HepG2 (cell line): ENCODE measurements around the gene CCDC158. TPM values are rescaled to one million over a fixed set of nuclear protein-coding genes. Genes with fewer than 3 reads are reported as not detected.

Experiments
- ATAC-seq: fragments of 200-7000 bp; cut with Tn5 transposase; 3 replicates; pipeline ENCODE4 v1.9.1; 2020; ENCODE audit warnings: mild to moderate bottlenecking, moderate library complexity
- BruUV-seq: library from RNA; stranded (reverse); fragments of 400-500 nt; replicated peaks from 2 replicates; lab custom pipeline; 2021; lab: Mats Ljungman, UMichigan
- CTCF ChIA-PET: fragments of 300-600 bp; formaldehyde crosslinking; extraction: SDS; loops from one replicate; lab custom pipeline; 2021; ENCODE audit warnings: low total read pairs, inconsistent platforms, low intra/inter-chr PET ratio; lab: Yijun Ruan, JAX
- POLR2A ChIA-PET: fragments of 350-600 bp; sonication (Branson Sonifier 250); formaldehyde crosslinking; loops from one replicate; lab custom pipeline; 2020; ENCODE audit warnings: antibody characterized with exemption, inconsistent platforms; lab: Yijun Ruan, JAX
- DNase-seq: peaks from one replicate; pipeline ENCODE4 v3.0.0-alpha.2; 2015; ENCODE audit warnings: low spot score
- FAIRE-seq: peaks from 3 replicates; lab custom pipeline; 2011; peaks lifted over from hg19 to GRCh38; lab: Jason Lieb, UNC
- H2AFZ ChIP-seq: one replicate; pipeline ENCODE4 v1.6.1; 2011; ENCODE audit warnings: low read length, inconsistent platforms
- H3K27ac ChIP-seq: fragments of 300-600 bp; 3 replicates; pipeline ENCODE4 v1.8.0; 2011; ENCODE audit warnings: mixed run types, mild to moderate bottlenecking, mixed read lengths, low read length, inconsistent platforms; ENCODE audit not compliant: insufficient read depth; ENCODE audit errors: extremely low read length
- H3K27me3 ChIP-seq, 2 experiments: fragments of 200-600 bp in 1 of 2; 2 replicates in 1 of 2; 3 replicates in 1 of 2; pipeline versions ENCODE4 v1.6.0 to v1.8.0; 2011; ENCODE audit warnings: low read length in 2 of 2, mild to moderate bottlenecking in 2 of 2, moderate library complexity in 2 of 2, inconsistent platforms in 1 of 2; ENCODE audit not compliant: insufficient read depth in 2 of 2, control insufficient read depth in 1 of 2
- H3K36me3 ChIP-seq, 2 experiments: fragments of 200-600 bp in 1 of 2; replicated peaks in 1 of 2; 2 replicates in 1 of 2; 3 replicates in 1 of 2; pipeline versions ENCODE4 v1.5.1 to v1.8.0; 2011; ENCODE audit warnings: low read length in 2 of 2, inconsistent platforms in 1 of 2; ENCODE audit not compliant: insufficient read depth in 2 of 2, control insufficient read depth in 1 of 2
- H3K4me1 ChIP-seq: 2 replicates; pipeline ENCODE4 v1.5.1; 2012; ENCODE audit warnings: low read length, inconsistent platforms; ENCODE audit not compliant: insufficient read depth
- H3K4me2 ChIP-seq: 2 replicates; pipeline ENCODE4 v1.6.0; 2011; ENCODE audit warnings: low read depth, low read length, inconsistent platforms
- H3K4me3 ChIP-seq, 3 experiments: fragments of 200-600 bp in 1 of 3; sonication (generic), shearing (Covaris generic) in 1 of 3; replicated peaks in 1 of 3; 2 replicates each; pipeline ENCODE4 v1.5.1; 2011 to 2016; ENCODE audit warnings: low read length in 3 of 3, inconsistent platforms in 2 of 3, low read depth in 2 of 3, mild to moderate bottlenecking in 2 of 3, control low read depth in 1 of 3, mixed read lengths in 1 of 3; ENCODE audit not compliant: insufficient read depth in 1 of 3
- H3K79me2 ChIP-seq: one replicate; pipeline ENCODE4 v1.6.1; 2011; ENCODE audit warnings: low read length, inconsistent platforms; ENCODE audit not compliant: insufficient read depth
- H3K9ac ChIP-seq: 2 replicates; pipeline ENCODE4 v1.6.0; 2011; ENCODE audit warnings: mild to moderate bottlenecking, low read depth, low read length, inconsistent platforms; ENCODE audit not compliant: insufficient read depth
- H3K9me3 ChIP-seq: 2 replicates; pipeline ENCODE4 v1.5.1; 2012; ENCODE audit warnings: mild to moderate bottlenecking, low read length
- H4K20me1 ChIP-seq: 2 replicates; pipeline ENCODE4 v1.6.0; 2011; ENCODE audit warnings: inconsistent platforms, mild to moderate bottlenecking, low read length, moderate library complexity; ENCODE audit not compliant: insufficient read depth
- BCL6 ChIP-seq: IDR thresholded peaks from 2 replicates; pipeline ENCODE4 v1.6.1; 2016; ENCODE audit warnings: missing genetic modification reagents, missing compliant biosample characterization
- HMGXB4 ChIP-seq, 2 experiments: sonication (generic) in 1 of 2; formaldehyde crosslinking in 1 of 2; IDR thresholded peaks; 2 replicates each; pipeline versions ENCODE4 v1.4.0 to v1.6.1; 2018 to 2020; ENCODE audit warnings: missing genetic modification reagents in 2 of 2, borderline replicate concordance in 1 of 2, low read depth in 1 of 2, mild to moderate bottlenecking in 1 of 2, missing biosample characterization in 1 of 2
- JUN ChIP-seq: sonication (generic); formaldehyde crosslinking; IDR thresholded peaks from 2 replicates; pipeline ENCODE4 v1.4.0; 2020; ENCODE audit warnings: mild to moderate bottlenecking, missing genetic modification reagents
- NKX3-1 ChIP-seq: sonication (generic); formaldehyde crosslinking; IDR thresholded peaks from 2 replicates; pipeline ENCODE4 v1.5.0; 2020; ENCODE audit warnings: missing genetic modification reagents
- SRY ChIP-seq: sonication (generic); formaldehyde crosslinking; IDR thresholded peaks from 2 replicates; pipeline ENCODE4 v1.8.0; 2022; ENCODE audit warnings: mild to moderate bottlenecking, missing genetic modification reagents
- ZBTB37 ChIP-seq: sonication (generic); formaldehyde crosslinking; IDR thresholded peaks from 2 replicates; pipeline ENCODE4 v1.4.0; 2020; ENCODE audit warnings: mild to moderate bottlenecking, missing genetic modification reagents
- ZNF552 ChIP-seq: sonication (generic); formaldehyde crosslinking; IDR thresholded peaks from 2 replicates; pipeline ENCODE4 v1.9.0; 2022; ENCODE audit warnings: missing genetic modification reagents, mild to moderate bottlenecking, borderline replicate concordance
- ZNF773 ChIP-seq: sonication (generic); formaldehyde crosslinking; IDR thresholded peaks from 2 replicates; pipeline ENCODE4 v1.4.0; 2020; ENCODE audit warnings: missing genetic modification reagents, borderline replicate concordance
- WGBS: methylation state at CpG from one replicate; pipeline ENCODE4 v1.1.6; 2017; ENCODE audit warnings: low lambda C conversion rate; 5-methylcytosine and 5-hydroxymethylcytosine counted together
- in situ Hi-C: cut with HindIII; loops from 2 replicates; pipeline ENCODE4 v1.10.0; 2017; ENCODE audit warnings: low pct_unique_long_range_greater_than_20kb; ENCODE audit not compliant: extremely low pct_ligation_motif_present
- intact Hi-C: fragments of 100-400 bp; cut with micrococcal nuclease; formaldehyde crosslinking; loops from one replicate; pipeline ENCODE4 v1.10.0; 2022; ENCODE audit not compliant: unreplicated experiment
- polyA plus RNA-seq, 8 experiments: library from polyadenylated mRNA; depleted of rRNA in 3 of 8; stranded (reverse) in 7 of 8; unstranded in 1 of 8; fragments of >200 nt; fragmentation: Illumina TruSeq in 4 of 8; extraction: Trizol in 4 of 8; gene quantifications; 2 replicates each; pipeline versions ENCODE4 v1.2.1 to v1.2.3, GENCODE V29; 2011 to 2016; ENCODE audit warnings: low read depth in 4 of 8, missing spikeins in 1 of 8, mixed read lengths in 1 of 8; ENCODE audit not compliant: insufficient read depth in 1 of 8
- total RNA-seq, 5 experiments: library from RNA; depleted of rRNA; stranded (reverse); fragments of >200 nt; fragmentation: Illumina TruSeq; extraction: Trizol; gene quantifications; 2 replicates each; pipeline ENCODE4 v1.2.3, GENCODE V29; 2016; ENCODE audit warnings: low read depth in 1 of 5

CCDC158 gene
- total and polyA plus RNA-seq, 2 of the 13 experiments (the other 11 are each of a cell fraction or from before 2014, with no cell fraction given): not detected

- Histone ChIP-seq H3K36me3 (no peaks in the 10 kb centered on the region), H3K9me3 (no peaks in the 10 kb centered on the region), H3K4me1 (no peaks in the 10 kb centered on the region), H3K79me2 (no peaks in the 10 kb centered on the region), H2AFZ (no peak overlapping the region), H3K27ac (no peak overlapping the region), H3K27me3 (0 out of 5 replicates have a peak, but pooled peaks cover 0 to 4% of the 10 kb centered on the region in 2 experiments), H3K9ac (no peak overlapping the region), H3K4me3 (no peak overlapping the region), H4K20me1 (no peaks in the 10 kb centered on the region), H3K4me2 (no peak overlapping the region)
- DNase-seq (no peak), FAIRE-seq (no peak), ATAC-seq (no peak)
- TF ChIP-seq JUN (CRISPR knock-in tag) (no peak), ZNF552 (no peak), NKX3-1 (CRISPR knock-in tag) (no peak), HMGXB4 (CRISPR knock-in tag; IDR thresholded peaks at IDR 0.05; ENCODE audit: borderline replicate concordance in 1 of 2, low read depth in 1 of 2) (no peak), ZBTB37 (CRISPR knock-in tag) (no peak), BCL6 (CRISPR knock-in tag) (no peak), SRY (CRISPR knock-in tag) (no peak), ZNF773 (CRISPR knock-in tag) (no peak)
- in situ Hi-C loops: no loop called here
- CTCF ChIA-PET: no interaction called here
- POLR2A ChIA-PET: no interaction called here
- no TSS peak for BruUV-seq
- WGBS: 34% methylated on average over 4 of the region's 4 CpGs
- intact Hi-C loops: no loop called here
These were observed 54.2 kb downstream of the CCDC158 start for GRCh38 chr4:76366737-76367136.
